ENCODE results near the gene NELL2.
"Not testable (repeated sequence)": the region's sequence is repeated elsewhere in the genome, so short reads cannot be mapped to it uniquely, and the experiment has no call there.

NELL2 gene

GRCh38 chr12:44821702-44822101 is 54.4 kb downstream of the NELL2 start:
- H3K4me3 ChIP-seq (ENCODE audit: low read length); H3K9ac ChIP-seq (ENCODE audit: low read depth, low read length); H3K9me3 ChIP-seq (ENCODE audit: insufficient read depth, low read depth, low read length); H3K4me1 ChIP-seq (ENCODE audit: insufficient read depth, low read length); H3K36me3 ChIP-seq (ENCODE audit: insufficient read depth, low read length); H3K27me3 ChIP-seq (ENCODE audit: insufficient read depth, low read length); H3K27ac ChIP-seq (ENCODE audit: low read depth, low read length): not testable (repeated sequence)
- 96% methylated on average over 6 of the region's 8 CpGs for WGBS

GRCh38 chr12:44819884-44820283 is 56.2 kb downstream of the NELL2 start:
- Histone ChIP-seq H3K27ac (ENCODE audit: low read depth, low read length) (no peak overlapping the region), H3K9me3 (ENCODE audit: insufficient read depth, low read depth, low read length) (no peaks in the 10 kb centered on the region), H3K4me3 (ENCODE audit: low read length) (no peak overlapping the region), H3K27me3 (ENCODE audit: insufficient read depth, low read length) (no peaks in the 10 kb centered on the region), H3K9ac (ENCODE audit: low read depth, low read length) (no peak overlapping the region), H3K36me3 (ENCODE audit: insufficient read depth, low read length) (no peaks in the 10 kb centered on the region), H3K4me1 (ENCODE audit: insufficient read depth, low read length) (no peaks in the 10 kb centered on the region)
- WGBS: 92% methylated on average over 4 of the region's 4 CpGs

- no peaks in the 10 kb centered on the region for H3K9me3 ChIP-seq (ENCODE audit: insufficient read depth, low read depth, low read length)
- no peak overlapping the region for H3K27ac ChIP-seq (ENCODE audit: low read depth, low read length)
- 87% methylated on average over 3 of the region's 3 CpGs for WGBS
- no peaks in the 10 kb centered on the region for H3K27me3 ChIP-seq (ENCODE audit: insufficient read depth, low read length)
- no peaks in the 10 kb centered on the region for H3K36me3 ChIP-seq (ENCODE audit: insufficient read depth, low read length)
- no peak overlapping the region for H3K4me3 ChIP-seq (ENCODE audit: low read length)
- no peaks in the 10 kb centered on the region for H3K4me1 ChIP-seq (ENCODE audit: insufficient read depth, low read length)
- H3K9ac ChIP-seq (ENCODE audit: low read depth, low read length): no peak overlapping the region
Observed at GRCh38 chr12:44817687-44818086, 58.4 kb downstream of the NELL2 start.

GRCh38 chr12:44816446-44817017 is 59.6 kb downstream of the NELL2 start:
- Histone ChIP-seq H3K36me3 (ENCODE audit: insufficient read depth, low read length) (no peaks in the 10 kb centered on the region), H3K9ac (ENCODE audit: low read depth, low read length) (no peak overlapping the region), H3K9me3 (ENCODE audit: insufficient read depth, low read depth, low read length) (no peaks in the 10 kb centered on the region), H3K4me3 (ENCODE audit: low read length) (no peak overlapping the region), H3K4me1 (ENCODE audit: insufficient read depth, low read length) (no peaks in the 10 kb centered on the region), H3K27ac (ENCODE audit: low read depth, low read length) (no peak overlapping the region), H3K27me3 (ENCODE audit: insufficient read depth, low read length) (no peaks in the 10 kb centered on the region)
- WGBS: 90% methylated on average over 3 of the region's 4 CpGs

GRCh38 chr12:44812062-44812461 is 64.1 kb downstream of the NELL2 start:
- Histone ChIP-seq H3K9me3 (ENCODE audit: insufficient read depth, low read depth, low read length) (no peaks in the 10 kb centered on the region), H3K4me3 (ENCODE audit: low read length) (no peak overlapping the region), H3K27me3 (ENCODE audit: insufficient read depth, low read length) (no peaks in the 10 kb centered on the region), H3K36me3 (ENCODE audit: insufficient read depth, low read length) (no peaks in the 10 kb centered on the region), H3K9ac (ENCODE audit: low read depth, low read length) (no peak overlapping the region), H3K4me1 (ENCODE audit: insufficient read depth, low read length) (no peaks in the 10 kb centered on the region), H3K27ac (ENCODE audit: low read depth, low read length) (no peak overlapping the region)
- WGBS: 95% methylated on average over 1 of the region's 1 CpG

GRCh38 chr12:44804068-44804467 is 72.0 kb downstream of the NELL2 start:
- Histone ChIP-seq H3K4me1 (ENCODE audit: insufficient read depth, low read length) (no peaks in the 10 kb centered on the region), H3K9ac (ENCODE audit: low read depth, low read length) (no peak overlapping the region), H3K27me3 (ENCODE audit: insufficient read depth, low read length) (no peaks in the 10 kb centered on the region), H3K27ac (ENCODE audit: low read depth, low read length) (no peak overlapping the region), H3K9me3 (ENCODE audit: insufficient read depth, low read depth, low read length) (no peaks in the 10 kb centered on the region), H3K36me3 (ENCODE audit: insufficient read depth, low read length) (no peaks in the 10 kb centered on the region), H3K4me3 (ENCODE audit: low read length) (no peak overlapping the region)

- Histone ChIP-seq H3K27me3 (ENCODE audit: insufficient read depth, low read length) (no peaks in the 10 kb centered on the region), H3K4me3 (ENCODE audit: low read length) (no peak overlapping the region), H3K27ac (ENCODE audit: low read depth, low read length) (no peak overlapping the region), H3K36me3 (ENCODE audit: insufficient read depth, low read length) (no peaks in the 10 kb centered on the region), H3K9ac (ENCODE audit: low read depth, low read length) (no peak overlapping the region), H3K4me1 (ENCODE audit: insufficient read depth, low read length) (no peaks in the 10 kb centered on the region), H3K9me3 (ENCODE audit: insufficient read depth, low read depth, low read length) (no peaks in the 10 kb centered on the region)
Observed at GRCh38 chr12:44795970-44796369, 80.1 kb downstream of the NELL2 start.

- H3K4me1 ChIP-seq (ENCODE audit: insufficient read depth, low read length): peaks cover 3% of the 10 kb centered on the region; the same call in 1 of the 2 replicates
Observed at GRCh38 chr12:44788731-44789130, 87.4 kb downstream of the NELL2 start.

GRCh38 chr12:44780221-44780790 is 95.8 kb downstream of the NELL2 start:
- 92% methylated on average over 1 of the region's 2 CpGs for WGBS
- peaks cover 4% of the 10 kb centered on the region; the same call in 1 of the 2 replicates for H3K9me3 ChIP-seq (ENCODE audit: insufficient read depth, low read depth, low read length)
- H3K4me1 ChIP-seq (ENCODE audit: insufficient read depth, low read length): peaks cover 8% of the 10 kb centered on the region
- no peak overlapping the region for H3K27ac ChIP-seq (ENCODE audit: low read depth, low read length)
- H3K27me3 ChIP-seq (ENCODE audit: insufficient read depth, low read length): no peaks in the 10 kb centered on the region
- no peak overlapping the region for H3K9ac ChIP-seq (ENCODE audit: low read depth, low read length)
- H3K36me3 ChIP-seq (ENCODE audit: insufficient read depth, low read length): peaks cover 5% of the 10 kb centered on the region; the same call in 1 of the 2 replicates
- H3K4me3 ChIP-seq (ENCODE audit: low read length): no peak overlapping the region

More at GRCh38 chr12:44788731-44789130, 87.4 kb downstream of the NELL2 start:
- H3K4me3 ChIP-seq (ENCODE audit: low read length): no peak overlapping the region
- H3K36me3 ChIP-seq (ENCODE audit: insufficient read depth, low read length): no peaks in the 10 kb centered on the region
- H3K27me3 ChIP-seq (ENCODE audit: insufficient read depth, low read length): no peaks in the 10 kb centered on the region
- H3K9ac ChIP-seq (ENCODE audit: low read depth, low read length): no peak overlapping the region
- 82% methylated on average over 4 of the region's 4 CpGs for WGBS
- no peak overlapping the region for H3K27ac ChIP-seq (ENCODE audit: low read depth, low read length)
- H3K9me3 ChIP-seq (ENCODE audit: insufficient read depth, low read depth, low read length): no peaks in the 10 kb centered on the region

GRCh38 chr12:44779766-44780165 is 96.3 kb downstream of the NELL2 start:
- Histone ChIP-seq H3K9ac (ENCODE audit: low read depth, low read length) (no peak overlapping the region), H3K4me1 (ENCODE audit: insufficient read depth, low read length) (peaks cover 8% of the 10 kb centered on the region), H3K9me3 (ENCODE audit: insufficient read depth, low read depth, low read length) (peaks cover 4% of the 10 kb centered on the region; the same call in 1 of the 2 replicates), H3K27ac (ENCODE audit: low read depth, low read length) (no peak overlapping the region), H3K4me3 (ENCODE audit: low read length) (no peak overlapping the region), H3K36me3 (ENCODE audit: insufficient read depth, low read length) (peaks cover 5% of the 10 kb centered on the region; the same call in 1 of the 2 replicates), H3K27me3 (ENCODE audit: insufficient read depth, low read length) (no peaks in the 10 kb centered on the region)
- 97% methylated on average over 5 of the region's 6 CpGs for WGBS

- H3K4me3 ChIP-seq (ENCODE audit: low read length): no peak overlapping the region
- H3K27me3 ChIP-seq (ENCODE audit: insufficient read depth, low read length): no peaks in the 10 kb centered on the region
- no peak overlapping the region for H3K9ac ChIP-seq (ENCODE audit: low read depth, low read length)
- peaks cover 6% of the 10 kb centered on the region for H3K4me1 ChIP-seq (ENCODE audit: insufficient read depth, low read length)
- H3K27ac ChIP-seq (ENCODE audit: low read depth, low read length): no peak overlapping the region
- peaks cover 4% of the 10 kb centered on the region; the same call in 1 of the 2 replicates for H3K9me3 ChIP-seq (ENCODE audit: insufficient read depth, low read depth, low read length)
- WGBS: 100% methylated on average over 1 of the region's 1 CpG
- H3K36me3 ChIP-seq (ENCODE audit: insufficient read depth, low read length): peaks cover 5% of the 10 kb centered on the region; the same call in 1 of the 2 replicates
Observed at GRCh38 chr12:44778863-44779262, 97.3 kb downstream of the NELL2 start.

All from HUES64 (cell line).